Activated naive CD4-positive, alpha-beta T cell treated with anti-CD3 and anti-CD28 coated beads, Interleukin-2, amount 50 U/mL, for 16 hours (primary cell): ENCODE measurements around the gene OPALIN.

Source experiments
- DNase-seq: peaks from one replicate; pipeline ENCODE4 v3.0.0-alpha.2; 2020

OPALIN gene

GRCh38 chr10:96358851-96359540 is at the start of gene OPALIN:
TSS of gene OPALIN (minus strand) at chr10:96359002. CDS start at chr10:96358896, 106 bp downstream.
- DNase-seq, result no peak

GRCh38 chr10:96408201-96408600 is 49.4 kb upstream of the OPALIN start:
- DNase-seq, result no peak

GRCh38 chr10:96407560-96408069 is 48.8 kb upstream of the OPALIN start:
- DNase-seq, result no peak

- no peak for DNase-seq
Measured at GRCh38 chr10:96406091-96406490, 47.3 kb upstream of the OPALIN start.

GRCh38 chr10:96402417-96403305 is 43.9 kb upstream of the OPALIN start:
- no peak for DNase-seq

GRCh38 chr10:96401036-96401435 is 42.2 kb upstream of the OPALIN start:
- no peak for DNase-seq

- no peak for DNase-seq
Measured at GRCh38 chr10:96400465-96400864, 41.7 kb upstream of the OPALIN start.

- DNase-seq, result no peak
Measured at GRCh38 chr10:96397902-96398301, 39.1 kb upstream of the OPALIN start.

GRCh38 chr10:96395931-96396877 is 37.4 kb upstream of the OPALIN start:
- peak; percentile 66 for DNase-seq

GRCh38 chr10:96390460-96390864 is 31.7 kb upstream of the OPALIN start:
- DNase-seq, result no peak

GRCh38 chr10:96389785-96390184 is 31.0 kb upstream of the OPALIN start:
- no peak for DNase-seq

GRCh38 chr10:96387601-96388000 is 28.8 kb upstream of the OPALIN start:
- DNase-seq, result no peak

- no peak for DNase-seq
Measured at GRCh38 chr10:96387161-96387560, 28.4 kb upstream of the OPALIN start.

- no peak for DNase-seq
Measured at GRCh38 chr10:96384506-96384905, 25.7 kb upstream of the OPALIN start.

- no peak for DNase-seq
Measured at GRCh38 chr10:96380821-96381220, 22.0 kb upstream of the OPALIN start.

- no peak for DNase-seq
Measured at GRCh38 chr10:96379758-96380157, 21.0 kb upstream of the OPALIN start.

- no peak for DNase-seq
Measured at GRCh38 chr10:96378741-96379140, 19.9 kb upstream of the OPALIN start.

- DNase-seq, result no peak
Measured at GRCh38 chr10:96377816-96378294, 19.1 kb upstream of the OPALIN start.

- no peak for DNase-seq
Measured at GRCh38 chr10:96376483-96376882, 17.7 kb upstream of the OPALIN start.

- peak; percentile 76 for DNase-seq
Measured at GRCh38 chr10:96374985-96375830, 16.4 kb upstream of the OPALIN start.

GRCh38 chr10:96374639-96374984 is 15.8 kb upstream of the OPALIN start:
- no peak for DNase-seq

GRCh38 chr10:96374004-96374403 is 15.2 kb upstream of the OPALIN start:
- no peak for DNase-seq
